PC-3 (cell line): ENCODE data around the gene USH1C. TPM values are rescaled to one million over a fixed set of nuclear protein-coding genes. Genes with fewer than 3 reads are reported as not detected.

Experiments used
- ATAC-seq: fragments of 200-7000 bp; cut with Tn5 transposase; 2 replicates; pipeline ENCODE4 v1.9.1; 2020; ENCODE audit warnings: mild to moderate bottlenecking, moderate library complexity
- BruUV-seq: library from RNA; stranded (reverse); fragments of 400-500 nt; replicated peaks from 2 replicates; lab custom pipeline; 2021; lab: Mats Ljungman, UMichigan
- CTCF ChIA-PET: fragments of 300-600 bp; sonication (Branson Sonifier 250); formaldehyde crosslinking; loops from one replicate; lab custom pipeline; 2022; ENCODE audit warnings: antibody characterized with exemption; lab: Charles Lee
- POLR2A ChIA-PET: fragments of 300-600 bp; sonication (Branson Sonifier 250); formaldehyde crosslinking; loops from one replicate; lab custom pipeline; 2022; ENCODE audit warnings: antibody characterized with exemption; ENCODE audit not compliant: unreplicated experiment; lab: Charles Lee
- DNase-seq: peaks from one replicate; pipeline ENCODE4 v3.0.0-alpha.2; 2015
- H2AFZ ChIP-seq: fragments of 300-600 bp; sonication (generic); 2 replicates; pipeline ENCODE4 v1.6.0; 2016; ENCODE audit warnings: antibody characterized with exemption, low read length
- H3F3A ChIP-seq: fragments of 300-600 bp; sonication (generic); one replicate; pipeline ENCODE4 v1.6.0; 2017; ENCODE audit warnings: antibody characterized with exemption, low read length, control low read depth, mild to moderate bottlenecking; ENCODE audit not compliant: unreplicated experiment
- H3K27ac ChIP-seq: fragments of 300-600 bp; sonication (generic); 2 replicates; pipeline ENCODE4 v1.5.1; 2016; ENCODE audit warnings: mild to moderate bottlenecking, low read length
- H3K27me3 ChIP-seq: fragments of 300-600 bp; sonication (generic); 2 replicates; pipeline ENCODE4 v1.6.1; 2016; ENCODE audit warnings: low read length, mixed read lengths
- H3K36me3 ChIP-seq: fragments of 300-600 bp; sonication (generic); 2 replicates; pipeline ENCODE4 v1.6.1; 2016; ENCODE audit warnings: low read depth, mixed run types, low read length, mixed read lengths
- H3K4me1 ChIP-seq: fragments of 300-600 bp; sonication (generic); 2 replicates; pipeline ENCODE4 v1.5.1; 2016; ENCODE audit warnings: low read length; ENCODE audit not compliant: insufficient read depth
- H3K4me2 ChIP-seq: fragments of 300-600 bp; sonication (generic); 2 replicates; pipeline ENCODE4 v1.6.0; 2016; ENCODE audit warnings: low read length
- H3K4me3 ChIP-seq: fragments of 300-600 bp; sonication (generic); 2 replicates; pipeline ENCODE4 v1.5.1; 2016; ENCODE audit warnings: mild to moderate bottlenecking, low read length, mixed read lengths
- H3K79me2 ChIP-seq: fragments of 300-600 bp; sonication (generic); 2 replicates; pipeline ENCODE4 v1.6.1; 2017; ENCODE audit warnings: low read length, mixed read lengths
- H3K9ac ChIP-seq: fragments of 300-600 bp; sonication (generic); 2 replicates; pipeline ENCODE4 v1.6.0; 2016; ENCODE audit warnings: mild to moderate bottlenecking, low read length
- H3K9me2 ChIP-seq: fragments of 300-600 bp; sonication (generic); replicated peaks from 2 replicates; pipeline ENCODE4 v1.6.1; 2016; ENCODE audit warnings: mixed run types, low read length, mixed read lengths
- H3K9me3 ChIP-seq: fragments of 300-600 bp; sonication (generic); 2 replicates; pipeline ENCODE4 v1.6.1; 2016; ENCODE audit warnings: low read length, mixed read lengths
- H4K20me1 ChIP-seq: fragments of 300-600 bp; sonication (generic); 2 replicates; pipeline ENCODE4 v1.6.1; 2016; ENCODE audit warnings: low read length, mixed read lengths
- CTCF ChIP-seq: fragments of 300-600 bp; sonication (generic); conservative IDR thresholded peaks from 2 replicates; pipeline ENCODE4 v1.5.1; 2017; ENCODE audit warnings: antibody characterized with exemption, low read depth, mild to moderate bottlenecking, low read length
- EZH2 ChIP-seq: fragments of 300-600 bp; sonication (generic); IDR thresholded peaks from one replicate; pipeline ENCODE4 v1.6.1; 2017; ENCODE audit warnings: antibody characterized with exemption, mild to moderate bottlenecking, low read length; ENCODE audit not compliant: unreplicated experiment
- EZH2phosphoT487 ChIP-seq: fragments of 300-600 bp; sonication (generic); IDR thresholded peaks from 2 replicates; pipeline ENCODE4 v1.6.1; 2018; ENCODE audit warnings: mild to moderate bottlenecking, antibody characterized with exemption, low read length, borderline replicate concordance
- intact Hi-C: fragments of 100-400 bp; cut with micrococcal nuclease; formaldehyde crosslinking; loops from 2 replicates; pipeline ENCODE4 v1.9.0; 2023
- total RNA-seq: library from RNA; depleted of rRNA; stranded (reverse); fragments of >200 nt; gene quantifications from 2 replicates; pipeline ENCODE4 v1.2.3, GENCODE V29; 2014

The USH1C gene
- total RNA-seq, 1 experiment from 2014 or later, result not detected

- TF ChIP-seq EZH2, result no peak
- CTCF ChIA-PET, result interaction anchor here (1.2 kb wide), 1 partner anchor 678 kb away, joined by 3 read pairs; no protein-coding TSS in a partner anchor
- Histone ChIP-seq H3K4me1 (no peaks in the 10 kb centered on the region), H3K9me3 (no peaks in the 10 kb centered on the region), H3K79me2 (no peaks in the 10 kb centered on the region), H2AFZ (no peak overlapping the region), H4K20me1 (no peaks in the 10 kb centered on the region), H3K27ac (no peak overlapping the region), H3K4me2 (no peak overlapping the region), H3K27me3 (peaks cover 20% of the 10 kb centered on the region), H3K4me3 (no peak overlapping the region), H3F3A (no peaks in the 10 kb centered on the region), H3K9me2 (no peaks in the 10 kb centered on the region), H3K36me3 (no peaks in the 10 kb centered on the region), H3K9ac (no peak overlapping the region)
- intact Hi-C loops, result no loop called here
- DNase-seq (no peak), ATAC-seq (no peak)
- POLR2A ChIA-PET, result no interaction called here
- no TSS peak for BruUV-seq
Observed at GRCh38 chr11:17525570-17525969, 18.6 kb downstream of the USH1C start.

- intact Hi-C loops, result no loop called here
- H3K79me2 ChIP-seq, result no peaks in the 10 kb centered on the region
- H4K20me1 ChIP-seq, result no peaks in the 10 kb centered on the region
- no peak overlapping the region for H2AFZ ChIP-seq
- no peaks in the 10 kb centered on the region for H3F3A ChIP-seq
- no peaks in the 10 kb centered on the region for H3K9me2 ChIP-seq
- no peaks in the 10 kb centered on the region for H3K9me3 ChIP-seq
- H3K9ac ChIP-seq, result no peak overlapping the region
- POLR2A ChIA-PET, result no interaction called here
- no peak overlapping the region for H3K27ac ChIP-seq
- no TSS peak for BruUV-seq
- H3K4me2 ChIP-seq, result no peak overlapping the region
- H3K27me3 ChIP-seq, result peaks cover 6% of the 10 kb centered on the region
- TF ChIP-seq EZH2 (no peak), EZH2phosphoT487 (no peak), CTCF (no peak)
- H3K4me1 ChIP-seq, result no peaks in the 10 kb centered on the region
- ATAC-seq (no peak), DNase-seq (no peak)
- CTCF ChIA-PET, result no interaction called here
- no peak overlapping the region for H3K4me3 ChIP-seq
- no peaks in the 10 kb centered on the region for H3K36me3 ChIP-seq
Observed at GRCh38 chr11:17524221-17524620, 20.0 kb downstream of the USH1C start.

GRCh38 chr11:17522655-17523054, 21.6 kb downstream of the USH1C start:
- Histone ChIP-seq H3K79me2 (no peaks in the 10 kb centered on the region), H3K36me3 (no peaks in the 10 kb centered on the region), H4K20me1 (no peaks in the 10 kb centered on the region), H3K27ac (no peak overlapping the region), H3K9ac (no peak overlapping the region), H3K27me3 (peaks cover 8% of the 10 kb centered on the region), H3K9me3 (no peaks in the 10 kb centered on the region), H3K4me1 (no peaks in the 10 kb centered on the region), H3K9me2 (no peaks in the 10 kb centered on the region), H3F3A (no peaks in the 10 kb centered on the region), H3K4me3 (no peak overlapping the region), H2AFZ (no peak overlapping the region), H3K4me2 (no peak overlapping the region)
- no peak for TF ChIP-seq CTCF
- no peak for TF ChIP-seq EZH2
- no peak for TF ChIP-seq EZH2phosphoT487
- DNase-seq (no peak), ATAC-seq (no peak)
- CTCF ChIA-PET, result no interaction called here
- intact Hi-C loops, result no loop called here
- no TSS peak for BruUV-seq
- POLR2A ChIA-PET, result no interaction called here
